NOMO-1 (cell line): ENCODE measurements around the gene PJA1.

Experiments used
- DNase-seq, 2 experiments: peaks; one replicate each; lab custom pipeline; 2025; ENCODE audit not compliant: unreplicated experiment in 2 of 2; lab: John Stamatoyannopoulos, UW

The PJA1 gene

GRCh38 chrX:69144838-69145680, 20.2 kb downstream of the PJA1 start:
- no peak for DNase-seq

GRCh38 chrX:69143530-69143929, 21.7 kb downstream of the PJA1 start:
- DNase-seq: no peak

- DNase-seq: no peak
Measured at GRCh38 chrX:69142788-69143469, 22.3 kb downstream of the PJA1 start.

- DNase-seq: no peak
Measured at GRCh38 chrX:69140837-69141236, 24.4 kb downstream of the PJA1 start.

- DNase-seq: no peak
Measured at GRCh38 chrX:69139516-69139915, 25.7 kb downstream of the PJA1 start.

GRCh38 chrX:69138512-69138911, 26.7 kb downstream of the PJA1 start:
- DNase-seq: no peak

GRCh38 chrX:69138118-69138390, 27.2 kb downstream of the PJA1 start:
- DNase-seq: no peak

- DNase-seq: no peak
Measured at GRCh38 chrX:69137371-69138117, 27.7 kb downstream of the PJA1 start.

GRCh38 chrX:69136546-69137331, 28.5 kb downstream of the PJA1 start:
- no peak for DNase-seq

- no peak for DNase-seq
Measured at GRCh38 chrX:69133921-69134542, 31.2 kb downstream of the PJA1 start.

GRCh38 chrX:69131886-69132285, 33.4 kb downstream of the PJA1 start:
- DNase-seq: no peak

- no peak for DNase-seq
Measured at GRCh38 chrX:69130439-69130838, 34.8 kb downstream of the PJA1 start.

GRCh38 chrX:69128588-69128987, 36.7 kb downstream of the PJA1 start:
- DNase-seq: no peak

- no peak for DNase-seq
Measured at GRCh38 chrX:69127466-69127865, 37.8 kb downstream of the PJA1 start.

GRCh38 chrX:69126642-69127041, 38.6 kb downstream of the PJA1 start:
- no peak for DNase-seq

GRCh38 chrX:69125094-69125493, 40.2 kb downstream of the PJA1 start:
- no peak for DNase-seq

GRCh38 chrX:69124108-69124507, 41.1 kb downstream of the PJA1 start:
- DNase-seq: no peak

- DNase-seq: no peak
Measured at GRCh38 chrX:69123481-69123880, 41.8 kb downstream of the PJA1 start.

GRCh38 chrX:69121321-69122000, 43.8 kb downstream of the PJA1 start:
- no peak for DNase-seq

- no peak for DNase-seq
Measured at GRCh38 chrX:69120476-69120875, 44.8 kb downstream of the PJA1 start.
